ENCODE results near the gene LHPP.

DNA sequence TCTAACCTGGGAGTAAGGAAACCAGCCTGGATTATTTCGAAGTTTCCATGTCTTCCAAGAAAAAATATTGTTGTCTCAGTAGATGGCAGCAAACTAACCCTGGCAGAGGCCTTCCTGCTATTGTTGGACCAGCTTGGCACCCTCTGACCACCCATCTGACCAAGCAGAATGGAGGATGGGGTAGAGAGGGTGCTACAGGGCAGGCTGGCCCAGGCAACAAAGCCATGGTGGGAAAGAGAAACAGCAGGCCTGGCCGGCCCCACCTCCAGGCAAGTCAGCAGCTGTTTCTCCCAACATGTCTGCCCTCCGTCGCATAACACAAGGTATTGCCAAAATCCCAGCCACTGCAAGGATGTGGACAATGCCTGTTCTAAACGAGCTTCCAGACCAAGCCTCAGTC is 187.6 kb downstream of the LHPP start:
- TF ChIP-seq POLR2A (IDR thresholded peaks at IDR 0.05; ENCODE audit: extremely low read depth, insufficient read length), result no peak
- TF ChIP-seq, protein P1, sequence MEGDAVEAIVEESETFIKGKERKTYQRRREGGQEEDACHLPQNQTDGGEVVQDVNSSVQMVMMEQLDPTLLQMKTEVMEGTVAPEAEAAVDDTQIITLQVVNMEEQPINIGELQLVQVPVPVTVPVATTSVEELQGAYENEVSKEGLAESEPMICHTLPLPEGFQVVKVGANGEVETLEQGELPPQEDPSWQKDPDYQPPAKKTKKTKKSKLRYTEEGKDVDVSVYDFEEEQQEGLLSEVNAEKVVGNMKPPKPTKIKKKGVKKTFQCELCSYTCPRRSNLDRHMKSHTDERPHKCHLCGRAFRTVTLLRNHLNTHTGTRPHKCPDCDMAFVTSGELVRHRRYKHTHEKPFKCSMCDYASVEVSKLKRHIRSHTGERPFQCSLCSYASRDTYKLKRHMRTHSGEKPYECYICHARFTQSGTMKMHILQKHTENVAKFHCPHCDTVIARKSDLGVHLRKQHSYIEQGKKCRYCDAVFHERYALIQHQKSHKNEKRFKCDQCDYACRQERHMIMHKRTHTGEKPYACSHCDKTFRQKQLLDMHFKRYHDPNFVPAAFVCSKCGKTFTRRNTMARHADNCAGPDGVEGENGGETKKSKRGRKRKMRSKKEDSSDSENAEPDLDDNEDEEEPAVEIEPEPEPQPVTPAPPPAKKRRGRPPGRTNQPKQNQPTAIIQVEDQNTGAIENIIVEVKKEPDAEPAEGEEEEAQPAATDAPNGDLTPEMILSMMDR (IDR thresholded peaks at IDR 0.05; ENCODE audit: low read depth, low read length), result no peak
- TF ChIP-seq, protein P2, sequence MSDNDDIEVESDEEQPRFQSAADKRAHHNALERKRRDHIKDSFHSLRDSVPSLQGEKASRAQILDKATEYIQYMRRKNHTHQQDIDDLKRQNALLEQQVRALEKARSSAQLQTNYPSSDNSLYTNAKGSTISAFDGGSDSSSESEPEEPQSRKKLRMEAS (IDR thresholded peaks at IDR 0.05; ENCODE audit: low read depth, low read length), result no peak

Data from NB4 (cell line).